HG03460 (cell line): ENCODE results near the gene MAP2K2.

Source experiments
- ATAC-seq: cut with Tn5 transposase; IDR thresholded peaks from one replicate; pipeline ENCODE4 v1.9.1; 2021; ENCODE audit not compliant: unreplicated experiment

The MAP2K2 gene

DNA sequence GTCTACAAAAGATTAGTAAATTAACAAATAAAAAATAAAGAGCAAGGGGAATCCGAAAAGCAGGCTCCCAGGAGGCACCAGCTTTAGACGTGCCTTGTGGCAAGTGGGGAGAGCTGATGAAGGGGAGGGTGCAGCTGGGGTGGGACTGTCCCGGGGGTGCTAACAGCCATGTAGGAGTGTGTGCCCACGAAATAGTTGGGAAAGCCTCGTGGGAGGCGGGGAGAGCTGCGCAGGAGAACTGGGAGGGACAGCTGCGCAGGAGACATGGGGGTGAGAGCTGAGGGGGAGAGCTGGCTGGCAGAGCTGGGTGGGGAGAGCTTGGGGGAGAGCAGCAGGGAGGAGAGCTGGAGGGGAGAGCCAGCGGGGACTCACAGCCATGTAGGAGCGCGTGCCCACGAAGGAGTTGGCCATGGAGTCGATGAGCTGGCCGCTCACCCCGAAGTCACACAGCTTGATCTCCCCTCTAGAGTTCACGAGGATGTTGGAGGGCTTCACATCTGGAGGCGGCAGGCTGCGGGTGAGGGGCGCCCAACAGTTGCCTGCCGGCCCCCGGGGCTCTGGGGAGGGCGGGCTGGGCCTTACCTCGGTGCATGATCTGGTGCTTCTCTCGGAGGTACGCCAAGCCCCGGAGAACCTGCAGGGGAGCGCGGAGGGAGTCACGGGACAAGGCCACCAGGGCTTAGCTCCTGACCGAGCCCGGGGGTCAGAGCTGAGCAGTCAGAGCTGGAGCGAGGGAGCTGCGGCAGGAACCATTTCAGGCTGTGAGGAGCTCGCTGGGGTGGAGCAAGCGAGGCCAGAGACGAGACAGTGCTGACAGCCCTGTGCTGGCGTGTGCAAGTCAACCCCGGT lies 23.1 kb downstream of the MAP2K2 start:
- no peak for ATAC-seq

- ATAC-seq = no peak
These were observed 24.7 kb downstream of the MAP2K2 start for GRCh38 chr19:4099041-4099764.

- ATAC-seq = no peak
These were observed 25.4 kb downstream of the MAP2K2 start for GRCh38 chr19:4098493-4098892.

- ATAC-seq = no peak
These were observed 26.4 kb downstream of the MAP2K2 start for GRCh38 chr19:4097501-4097900.

- no peak for ATAC-seq
These were observed 27.7 kb downstream of the MAP2K2 start for GRCh38 chr19:4096049-4096892.

DNA sequence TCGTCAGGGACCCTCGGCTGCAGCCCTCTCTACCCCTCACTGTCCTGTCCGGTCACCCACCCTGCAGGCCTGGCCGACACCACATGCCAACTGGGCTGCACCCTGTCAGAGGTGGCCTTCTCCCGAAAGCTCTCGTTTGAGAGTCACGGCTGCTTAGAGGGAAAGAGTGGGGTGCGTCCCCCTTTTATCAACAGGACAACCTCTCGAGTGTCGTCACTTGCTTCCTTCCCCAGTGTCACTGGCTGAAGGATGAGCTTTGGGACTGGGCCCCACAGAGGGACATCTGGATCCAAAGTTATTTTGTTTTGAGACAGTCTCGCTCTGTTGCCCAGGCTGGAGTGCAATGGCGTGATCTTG lies 28.5 kb downstream of the MAP2K2 start:
- no peak for ATAC-seq

GRCh38 chr19:4094761-4095487 lies 29.0 kb downstream of the MAP2K2 start:
- no peak for ATAC-seq

GRCh38 chr19:4094291-4094690 lies 29.6 kb downstream of the MAP2K2 start:
- no peak for ATAC-seq

DNA sequence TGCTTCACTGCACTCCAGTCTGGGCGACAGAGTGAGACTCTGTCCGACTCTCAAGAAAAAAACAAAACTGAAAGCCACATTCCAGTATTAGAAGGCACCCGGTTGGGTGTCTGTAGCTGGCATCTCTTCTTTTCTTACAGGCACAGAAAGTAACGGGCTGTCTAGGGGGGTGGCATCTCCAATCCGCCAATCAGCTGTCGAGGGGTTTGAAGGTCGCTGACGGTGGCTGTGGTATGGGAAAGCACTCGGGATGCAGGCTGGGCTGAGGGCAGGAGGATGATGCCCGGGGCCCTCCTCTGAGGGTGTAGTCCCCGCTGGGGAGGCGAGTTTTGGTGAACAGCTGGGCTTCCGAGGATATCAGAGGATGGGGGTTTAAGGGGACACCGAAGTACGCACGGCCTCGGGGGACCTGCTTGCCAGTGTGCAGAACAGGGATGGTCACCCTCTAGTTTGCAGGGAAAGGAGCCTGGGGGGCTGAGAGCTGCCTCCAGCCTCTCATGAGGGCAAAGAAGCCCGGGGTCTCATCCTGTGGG lies 30.2 kb downstream of the MAP2K2 start:
- ATAC-seq = no peak

GRCh38 chr19:4090356-4091220 lies 33.3 kb downstream of the MAP2K2 start:
- ATAC-seq = no peak

DNA sequence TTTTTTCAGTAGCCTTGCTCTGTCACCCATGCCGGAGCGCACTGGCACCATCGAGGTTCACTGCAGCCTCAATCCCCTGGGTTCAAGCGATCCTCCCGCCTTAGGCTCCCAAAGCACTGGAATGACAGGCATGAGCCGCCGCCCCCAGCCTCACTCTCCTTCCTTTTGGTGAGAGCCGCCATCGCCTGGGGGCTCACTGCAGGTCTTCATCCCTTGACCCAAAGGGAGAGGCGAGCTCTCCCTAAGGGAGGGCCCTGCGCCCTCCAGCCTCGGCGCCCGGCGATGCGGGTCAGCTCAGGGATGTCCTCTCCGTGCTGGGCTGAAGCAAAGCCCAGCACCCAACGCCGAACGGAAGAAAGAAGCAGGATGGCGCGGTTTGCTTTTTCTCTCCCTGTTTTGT lies 34.0 kb downstream of the MAP2K2 start:
- ATAC-seq = no peak

GRCh38 chr19:4089400-4089908 lies 34.5 kb downstream of the MAP2K2 start:
- ATAC-seq = peak; percentile 56

GRCh38 chr19:4088975-4089374 lies 34.9 kb downstream of the MAP2K2 start:
- peak; percentile 42 for ATAC-seq

GRCh38 chr19:4087787-4088679 lies 35.9 kb downstream of the MAP2K2 start:
- no peak for ATAC-seq

DNA sequence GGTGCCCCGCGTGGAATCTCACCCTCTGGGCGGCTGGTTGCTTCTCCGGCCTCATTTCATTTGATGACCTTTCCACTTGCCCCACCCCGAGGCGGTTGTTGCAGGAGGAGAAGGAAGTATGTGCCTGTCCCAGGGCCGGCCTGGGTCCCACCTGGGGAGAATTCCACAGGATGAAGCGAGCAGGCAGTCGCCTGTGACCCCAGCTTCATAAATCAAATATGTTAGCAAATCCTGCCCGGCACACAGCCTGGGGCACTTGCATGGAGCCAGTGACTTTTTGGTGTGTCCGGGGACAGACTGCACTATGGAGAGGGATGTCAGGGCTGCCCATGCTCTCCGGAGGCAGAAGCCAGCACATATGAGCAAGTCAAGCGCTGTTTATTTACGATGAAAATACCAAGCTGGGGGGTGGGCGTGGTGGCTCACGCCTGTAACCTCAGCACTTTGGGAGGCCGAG lies 37.5 kb downstream of the MAP2K2 start:
- no peak for ATAC-seq

DNA sequence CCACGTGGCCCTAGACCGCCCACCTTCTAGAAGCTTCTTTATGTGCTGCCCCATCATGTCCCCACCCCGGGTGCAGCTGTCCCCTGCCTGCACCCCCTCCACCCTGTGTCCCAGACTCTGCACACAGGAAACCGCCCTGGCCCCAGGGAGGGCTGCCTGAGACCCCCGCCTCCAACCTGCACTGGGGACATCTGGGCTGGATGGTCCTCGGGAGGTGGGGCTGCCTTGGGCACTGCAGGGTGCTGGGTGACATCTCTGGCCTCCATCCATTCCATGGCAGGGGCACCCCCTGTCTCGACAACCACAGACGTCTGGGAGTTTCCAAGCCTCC lies 39.4 kb downstream of the MAP2K2 start:
- ATAC-seq = no peak

GRCh38 chr19:4083677-4084546 lies 40.0 kb downstream of the MAP2K2 start:
- no peak for ATAC-seq

DNA sequence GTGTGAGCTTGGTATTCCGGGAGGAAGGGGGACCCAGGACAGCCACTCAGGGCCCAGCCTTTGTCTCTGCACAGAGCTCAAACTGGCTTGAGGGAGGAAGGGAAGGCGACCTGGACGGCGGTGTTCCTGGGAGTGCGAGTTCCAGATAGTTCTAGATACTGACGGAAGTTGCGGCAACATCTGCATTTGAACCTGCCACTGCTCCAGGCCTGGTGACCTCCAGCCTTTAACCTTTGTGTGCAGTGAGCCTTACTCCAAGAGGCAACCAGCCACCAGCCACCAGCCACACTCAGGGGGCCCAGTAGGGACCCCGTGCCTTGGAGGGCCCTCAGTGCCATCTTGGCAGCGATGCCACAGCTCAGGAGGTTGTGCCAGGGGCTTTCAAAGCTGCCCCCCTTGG lies 41.8 kb downstream of the MAP2K2 start:
- no peak for ATAC-seq
